H1 (cell line): ENCODE measurements around the gene CALM3. TPM values are rescaled to one million over a fixed set of nuclear protein-coding genes. Genes with fewer than 3 reads are reported as not detected.

Experiments used
- CTCF ChIA-PET: fragments of 300-600 bp; sonication (Branson Sonifier 250); formaldehyde crosslinking; loops from one replicate; lab custom pipeline; 2021; ENCODE audit not compliant: partially characterized antibody; lab: Charles Lee
- POLR2A ChIA-PET: fragments of 300-600 bp; sonication (Branson Sonifier 250); formaldehyde crosslinking; loops from one replicate; lab custom pipeline; 2021; ENCODE audit warnings: inconsistent platforms; ENCODE audit not compliant: partially characterized antibody; lab: Charles Lee
- DNase-seq, 2 experiments: peaks; one replicate each; pipeline versions ENCODE4 v3.0.0 to v3.0.0-alpha.2; 2010 to 2022; ENCODE audit warnings: low spot score in 2 of 2, low read depth in 1 of 2, mixed read lengths in 1 of 2
- FAIRE-seq: peaks from 2 replicates; lab custom pipeline; 2011; peaks lifted over from hg19 to GRCh38; lab: Jason Lieb, UNC
- H2AFZ ChIP-seq: 2 replicates; pipeline ENCODE4 v1.8.1; 2012; ENCODE audit warnings: low read length, inconsistent platforms
- H2AK5ac ChIP-seq: 2 replicates; pipeline ENCODE4 v1.6.1; 2013; ENCODE audit warnings: low read depth, low read length
- H2BK120ac ChIP-seq: replicated peaks from 2 replicates; pipeline ENCODE3; 2013; ENCODE audit warnings: low read depth, low read length, inconsistent platforms
- H2BK12ac ChIP-seq: 2 replicates; pipeline ENCODE4 v1.6.1; 2013; ENCODE audit warnings: low read depth, low read length
- H2BK15ac ChIP-seq: 2 replicates; pipeline ENCODE4 v1.6.1; 2013; ENCODE audit warnings: low read length
- H2BK20ac ChIP-seq: 2 replicates; pipeline ENCODE4 v1.6.1; 2013; ENCODE audit warnings: low read length
- H2BK5ac ChIP-seq: 2 replicates; pipeline ENCODE4 v1.6.1; 2013; ENCODE audit warnings: low read depth, low read length
- H3K14ac ChIP-seq: 2 replicates; pipeline ENCODE4 v1.6.1; 2013; ENCODE audit warnings: inconsistent platforms; ENCODE audit not compliant: insufficient read length
- H3K18ac ChIP-seq: 2 replicates; pipeline ENCODE4 v1.6.1; 2013; ENCODE audit warnings: low read length; ENCODE audit errors: extremely low read depth
- H3K23ac ChIP-seq: 2 replicates; pipeline ENCODE4 v1.6.1; 2013; ENCODE audit warnings: inconsistent platforms; ENCODE audit not compliant: insufficient read length
- H3K23me2 ChIP-seq: 2 replicates; pipeline ENCODE4 v1.6.1; 2013; ENCODE audit warnings: low read depth, low read length
- H3K27ac ChIP-seq: 2 replicates; pipeline ENCODE4 v1.6.1; 2011; ENCODE audit warnings: low read depth, low read length, inconsistent platforms
- H3K27me3 ChIP-seq, 4 experiments: replicated peaks in 1 of 4; 1 replicate in 1 of 4; 2 replicates in 3 of 4; pipeline versions ENCODE4 v1.6.1 to v1.8.1; 2011 to 2013; ENCODE audit warnings: low read length in 3 of 4, mild to moderate bottlenecking in 3 of 4, inconsistent platforms in 2 of 4, mixed read lengths in 2 of 4, moderate library complexity in 1 of 4; ENCODE audit not compliant: control insufficient read depth in 3 of 4, insufficient read depth in 3 of 4; ENCODE audit errors: extremely low read depth in 1 of 4
- H3K36me3 ChIP-seq, 4 experiments: 2 replicates each; pipeline versions ENCODE4 v1.6.1 to v1.8.1; 2011 to 2013; ENCODE audit warnings: mild to moderate bottlenecking in 4 of 4, low read length in 3 of 4, moderate library complexity in 2 of 4, control low read depth in 1 of 4, inconsistent platforms in 1 of 4; ENCODE audit not compliant: insufficient read depth in 4 of 4, control insufficient read depth in 2 of 4
- H3K4ac ChIP-seq: replicated peaks from 2 replicates; pipeline ENCODE3; 2013; ENCODE audit warnings: low read length, low read depth, mixed read lengths, inconsistent platforms; ENCODE audit not compliant: insufficient read length
- H3K4me1 ChIP-seq, 4 experiments: replicated peaks in 1 of 4; 1 replicate in 1 of 4; 2 replicates in 3 of 4; pipeline versions ENCODE4 v1.6.1 to v1.8.1; 2011 to 2013; ENCODE audit warnings: low read length in 3 of 4, inconsistent platforms in 2 of 4, mixed read lengths in 1 of 4; ENCODE audit not compliant: insufficient read depth in 4 of 4, control insufficient read depth in 3 of 4
- H3K4me2 ChIP-seq, 2 experiments: 2 replicates each; pipeline versions ENCODE4 v1.6.1 to v1.8.1; 2011 to 2013; ENCODE audit warnings: low read depth in 2 of 2, low read length in 2 of 2, control low read depth in 1 of 2, inconsistent platforms in 1 of 2, mild to moderate bottlenecking in 1 of 2; ENCODE audit not compliant: insufficient read depth in 1 of 2
- H3K4me3 ChIP-seq, 4 experiments: fragments of 200-600, 300-600 bp in 1 of 4; sonication (generic), shearing (Covaris generic), sonication (Bioruptor Twin) in 1 of 4; 2 replicates each; pipeline versions ENCODE4 v1.5.1 to v1.8.1; 2011 to 2016; ENCODE audit warnings: low read length in 4 of 4, low read depth in 3 of 4, control low read depth in 2 of 4, inconsistent platforms in 2 of 4, mild to moderate bottlenecking in 2 of 4, mixed read lengths in 1 of 4, moderate library complexity in 1 of 4; ENCODE audit not compliant: insufficient read depth in 2 of 4; ENCODE audit errors: extremely low read depth in 1 of 4
- H3K56ac ChIP-seq: replicated peaks from 2 replicates; pipeline ENCODE3; 2013; ENCODE audit warnings: low read depth, mild to moderate bottlenecking, mixed read lengths, low read length, inconsistent platforms; ENCODE audit not compliant: insufficient read length
- H3K79me1 ChIP-seq: 2 replicates; pipeline ENCODE4 v1.6.1; 2013; ENCODE audit warnings: low read depth, low read length, control low read depth
- H3K79me2 ChIP-seq, 2 experiments: 2 replicates each; pipeline versions ENCODE4 v1.6.1 to v1.8.1; 2012 to 2013; ENCODE audit warnings: low read length in 2 of 2, mild to moderate bottlenecking in 2 of 2, inconsistent platforms in 1 of 2; ENCODE audit not compliant: insufficient read depth in 2 of 2, control insufficient read depth in 1 of 2
- H3K9ac ChIP-seq, 4 experiments: replicated peaks in 1 of 4; 1 replicate in 1 of 4; 2 replicates in 3 of 4; pipeline versions ENCODE4 v1.6.1 to v1.8.1; 2011 to 2013; ENCODE audit warnings: low read depth in 3 of 4, low read length in 3 of 4, control low read depth in 2 of 4, mild to moderate bottlenecking in 2 of 4, moderate library complexity in 2 of 4, inconsistent platforms in 1 of 4; ENCODE audit errors: extremely low read depth in 1 of 4
- H3K9me3 ChIP-seq, 2 experiments: 2 replicates each; pipeline versions ENCODE4 v1.6.1 to v1.8.1; 2012 to 2013; ENCODE audit warnings: mild to moderate bottlenecking in 2 of 2, moderate library complexity in 2 of 2, control low read depth in 1 of 2, inconsistent platforms in 1 of 2, low read depth in 1 of 2, low read length in 1 of 2, mixed read lengths in 1 of 2; ENCODE audit not compliant: insufficient read depth in 2 of 2
- H4K20me1 ChIP-seq, 2 experiments: replicated peaks in 1 of 2; 2 replicates each; pipeline versions ENCODE3 to v1.8.1; 2011 to 2013; ENCODE audit warnings: inconsistent platforms in 2 of 2, low read length in 2 of 2, mild to moderate bottlenecking in 1 of 2; ENCODE audit not compliant: insufficient read depth in 2 of 2, control insufficient read depth in 1 of 2
- H4K5ac ChIP-seq: 2 replicates; pipeline ENCODE4 v1.6.1; 2013; ENCODE audit warnings: low read length, low read depth, mixed read lengths, inconsistent platforms; ENCODE audit not compliant: insufficient read length
- H4K8ac ChIP-seq: 2 replicates; pipeline ENCODE4 v1.8.0; 2013; ENCODE audit warnings: mild to moderate bottlenecking, moderate library complexity, low read length, inconsistent platforms; ENCODE audit not compliant: insufficient read depth; ENCODE audit errors: extremely low read depth
- H4K91ac ChIP-seq: replicated peaks from 2 replicates; pipeline ENCODE3; 2013; ENCODE audit warnings: low read length, mixed read lengths, inconsistent platforms; ENCODE audit not compliant: insufficient read length
- CREB1 ChIP-seq: IDR thresholded peaks from 2 replicates; pipeline ENCODE4 v1.6.1; 2012; ENCODE audit warnings: inconsistent platforms
- EZH2 ChIP-seq: fragments of 200-600 bp; sonication (generic); IDR thresholded peaks from 2 replicates; pipeline ENCODE4 v1.7.1; 2012; ENCODE audit warnings: low read depth, mild to moderate bottlenecking, moderate library complexity, low read length, inconsistent platforms; ENCODE audit not compliant: severe bottlenecking
- FOSL1 ChIP-seq: IDR thresholded peaks from 2 replicates; pipeline ENCODE4 v1.6.1; 2011; ENCODE audit warnings: mild to moderate bottlenecking, low read depth, low read length, moderate library complexity; ENCODE audit not compliant: insufficient read depth
- HDAC6 ChIP-seq: IDR thresholded peaks from one replicate; pipeline ENCODE4 v1.7.1; 2012; ENCODE audit warnings: low read depth, mild to moderate bottlenecking, inconsistent platforms, low read length, moderate library complexity
- JUN ChIP-seq: IDR thresholded peaks from 2 replicates; pipeline ENCODE4 v1.6.1; 2011; ENCODE audit warnings: low read depth, mild to moderate bottlenecking, improper control_type of control experiment, low read length
- POLR2A ChIP-seq, 2 experiments: IDR thresholded peaks; 1 replicate in 1 of 2; 2 replicates in 1 of 2; pipeline ENCODE4 v1.6.1; 2011; ENCODE audit warnings: low read depth in 2 of 2, low read length in 2 of 2, mild to moderate bottlenecking in 2 of 2; ENCODE audit errors: control extremely low read depth in 1 of 2
- RBBP5 ChIP-seq: IDR thresholded peaks from 2 replicates; pipeline ENCODE4 v1.7.1; 2012; ENCODE audit warnings: low read depth, mild to moderate bottlenecking, inconsistent platforms, low read length, moderate library complexity, borderline replicate concordance
- SIRT6 ChIP-seq: IDR thresholded peaks from one replicate; pipeline ENCODE4 v1.7.1; 2012; ENCODE audit warnings: low read length, inconsistent platforms
- SP1 ChIP-seq: IDR thresholded peaks from 2 replicates; pipeline ENCODE4 v1.6.1; 2011; ENCODE audit warnings: low read depth, low read length
- TBP ChIP-seq: IDR thresholded peaks from 2 replicates; pipeline ENCODE4 v1.6.1; 2011; ENCODE audit warnings: low read depth, low read length, improper control_type of control experiment
- YY1 ChIP-seq: IDR thresholded peaks from 2 replicates; pipeline ENCODE4 v1.6.1; 2011; ENCODE audit warnings: low read depth, mild to moderate bottlenecking, low read length
- WGBS, 2 experiments: shearing (Covaris generic) in 1 of 2; methylation state at CpG; one replicate each; pipeline versions ENCODE4 v1.1.6 to v1.1.7; 2013 to 2015; ENCODE audit warnings: low lambda C conversion rate in 2 of 2, mixed read lengths in 2 of 2, inconsistent platforms in 1 of 2, low coverage in 1 of 2, missing lambda C conversion rate in 1 of 2; ENCODE audit not compliant: insufficient replicate concordance in 2 of 2, insufficient coverage in 1 of 2, insufficient read length in 1 of 2; ENCODE audit errors: extremely low coverage in 1 of 2, missing lambda C conversion rate in 1 of 2; 5-methylcytosine and 5-hydroxymethylcytosine counted together
- polyA plus RNA-seq, 7 experiments: library from polyadenylated mRNA; depleted of rRNA in 3 of 7; stranded (reverse) in 5 of 7; unstranded in 2 of 7; fragments of >200 nt in 5 of 7; fragments of 200-250 nt in 2 of 7; gene quantifications; 1 replicate in 5 of 7; 2 replicates in 1 of 7; 4 replicates in 1 of 7; pipeline versions ENCODE4 v1.2.1 to v1.2.3, GENCODE V29; 2011 to 2013; ENCODE audit warnings: missing spikeins in 2 of 7, mixed read lengths in 2 of 7
- total RNA-seq: library from RNA; stranded (reverse); fragmentation: NEBNext Ultra II Directional; extraction: Animal tissue kit (Norgen Biotek cat#: 25700); gene quantifications from 2 replicates; pipeline ENCODE4 v1.2.1, GENCODE V29; 2021

Gene CALM3
- total and polyA plus RNA-seq, 2 of the 8 experiments (the other 6 are each of a cell fraction or from before 2014, with no cell fraction given): 315 to 326 TPM

- H3K4me2 ChIP-seq: peak overlapping the region; percentile 87 to 98
- H4K5ac ChIP-seq: no peak overlapping the region
- H2AK5ac ChIP-seq: no peak overlapping the region
- H2BK12ac ChIP-seq: peak overlapping the region; percentile 62; the same call in 1 of the 2 replicates
- H3K23me2 ChIP-seq: peaks cover 12% of the 10 kb centered on the region; the same call in 1 of the 2 replicates
- no peak overlapping the region for H3K14ac ChIP-seq
- no peaks in the 10 kb centered on the region for H3K36me3 ChIP-seq
- 0 out of 2 replicates have a peak overlapping the region, but pooled peaks have one; percentile 53 for H2BK15ac ChIP-seq
- H3K4me1 ChIP-seq: peaks cover under 1 to 15% (median 10%) of the 10 kb centered on the region in 4 experiments
- no peak overlapping the region for H3K23ac ChIP-seq
- no peaks in the 10 kb centered on the region for H3K79me2 ChIP-seq
- POLR2A ChIA-PET: interaction anchor here (0.6 to 1.9 kb wide), 10 partner anchors 10 to 128 kb away, joined by 3 to 7 read pairs (median 3); partner anchors contain the start of genes PTGIR and SLC1A5
- no peaks in the 10 kb centered on the region for H3K79me1 ChIP-seq
- FAIRE-seq (no peak), DNase-seq (peak in 1 of 2 experiments; percentile 72)
- H3K9ac ChIP-seq: no peak overlapping the region
- no peak overlapping the region for H2BK20ac ChIP-seq
- H4K20me1 ChIP-seq: peaks cover 0 to 2% of the 10 kb centered on the region in 2 experiments
- no peak overlapping the region for H3K27ac ChIP-seq
- no peak overlapping the region for H4K91ac ChIP-seq
- no peak overlapping the region for H4K8ac ChIP-seq
- H2AFZ ChIP-seq: no peak overlapping the region
- no peak overlapping the region for H2BK120ac ChIP-seq
- 5% methylated on average over 12 of the region's 14 CpGs; no CpG with 5 or more reads in 1 of the 2 experiments for WGBS, 2 experiments
- no peak overlapping the region for H3K4ac ChIP-seq
- H3K4me3 ChIP-seq: peak overlapping the region; percentile 47 to 71 (median 54)
- CTCF ChIA-PET: interaction anchor here (1.5 to 18.2 kb wide), 4 partner anchors 12 to 130 kb away, joined by 6 to 341 read pairs (median 10); no protein-coding TSS in a partner anchor
- no peak overlapping the region for H3K56ac ChIP-seq
- no peak overlapping the region for H2BK5ac ChIP-seq
- H3K18ac ChIP-seq: peak overlapping the region; percentile 5; the same call in 1 of the 2 replicates
- peaks cover 0 to 17% (median 11%) of the 10 kb centered on the region in 4 experiments; a peak in 4 of 7 replicates for H3K27me3 ChIP-seq
- no peaks in the 10 kb centered on the region for H3K9me3 ChIP-seq
- TF ChIP-seq HDAC6: no peak
- TF ChIP-seq SP1: no peak
- no peak for TF ChIP-seq CREB1
- TF ChIP-seq RBBP5: peak; percentile 11; the same call in 1 of the 2 replicates
- TF ChIP-seq TBP: no peak
- TF ChIP-seq YY1: no peak
- TF ChIP-seq JUN: no peak
- no peak for TF ChIP-seq SIRT6
- no peak for TF ChIP-seq FOSL1
- peak; percentile 14 for TF ChIP-seq EZH2
- TF ChIP-seq POLR2A (IDR thresholded peaks at IDR 0.05; ENCODE audit: control extremely low read depth in 1 of 2, low read depth in 2 of 2, low read length in 2 of 2): no peak
These were observed 58.9 kb downstream of the CALM3 start for GRCh38 chr19:46660008-46660517.
